ENCODE data around the gene ABCC8.

Gene ABCC8

DNA sequence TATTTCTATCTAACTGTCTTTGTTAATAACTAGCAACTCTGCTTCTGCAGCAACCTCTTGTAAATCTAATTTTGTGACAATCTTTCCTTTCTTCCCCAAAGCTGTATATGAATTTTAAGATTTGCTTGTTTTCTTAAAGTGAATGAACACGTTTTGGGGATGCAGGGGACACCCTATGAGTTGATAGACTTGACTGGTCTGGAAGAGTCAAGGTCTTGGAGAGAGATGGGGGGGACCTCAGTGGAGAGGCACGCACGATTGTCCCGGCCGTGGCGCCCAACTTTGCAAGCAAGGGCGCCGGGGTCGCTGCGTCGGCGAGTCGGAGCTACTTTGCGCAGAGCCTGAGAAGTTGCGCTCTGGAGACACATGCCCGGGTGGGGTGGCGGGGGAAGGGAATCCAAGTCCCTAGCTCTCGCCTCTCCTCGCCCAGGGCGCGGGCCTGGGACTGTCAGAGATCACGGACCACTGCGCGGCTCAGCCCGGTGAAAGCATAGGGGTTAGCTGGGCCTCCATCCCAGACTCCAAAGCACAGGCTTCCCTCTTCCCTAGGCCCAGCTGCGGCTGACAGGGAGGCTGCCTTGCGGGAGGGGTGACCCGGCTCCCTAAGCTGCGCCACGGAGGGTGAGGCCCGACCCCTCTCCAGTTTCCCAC lies 854 bp downstream of the ABCC8 start:
- no peak for DNase-seq (ENCODE audit: low read depth)
- no peak overlapping the region for H3K4me3 ChIP-seq (ENCODE audit: low read depth, low read length)

DNA sequence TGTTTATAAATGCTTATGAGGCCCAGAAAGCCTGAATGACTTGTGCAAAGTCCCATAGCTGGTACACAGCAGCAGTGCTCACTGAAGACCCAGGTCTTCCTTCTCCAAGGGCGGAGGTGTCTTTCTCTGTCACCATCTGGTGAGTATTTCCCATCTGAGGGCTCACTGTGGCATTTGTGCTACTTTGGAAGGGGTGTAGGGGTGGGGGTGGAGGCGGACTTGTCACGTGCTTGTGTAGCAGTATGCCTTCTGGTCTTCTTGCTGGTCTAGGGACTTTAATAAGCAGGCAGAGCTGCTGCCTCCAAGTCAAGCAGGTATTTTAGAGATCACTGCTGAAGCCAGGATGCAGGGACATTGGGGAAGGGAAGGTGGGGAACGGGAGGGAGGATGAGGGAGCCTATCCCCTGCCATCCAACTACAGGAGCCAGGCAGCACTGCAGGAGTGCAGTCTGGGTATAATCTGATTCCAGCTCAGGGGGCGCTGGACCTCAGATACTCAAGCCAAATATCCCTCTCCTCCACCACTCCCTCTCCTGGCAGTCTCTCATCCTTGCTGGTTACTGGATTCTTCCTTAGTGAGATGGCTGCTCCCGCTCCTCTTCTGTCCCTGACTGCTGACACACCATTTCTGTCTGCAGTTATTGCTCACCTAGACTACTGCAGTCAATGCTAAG lies 3.4 kb downstream of the ABCC8 start:
- TF ChIP-seq, protein P1, sequence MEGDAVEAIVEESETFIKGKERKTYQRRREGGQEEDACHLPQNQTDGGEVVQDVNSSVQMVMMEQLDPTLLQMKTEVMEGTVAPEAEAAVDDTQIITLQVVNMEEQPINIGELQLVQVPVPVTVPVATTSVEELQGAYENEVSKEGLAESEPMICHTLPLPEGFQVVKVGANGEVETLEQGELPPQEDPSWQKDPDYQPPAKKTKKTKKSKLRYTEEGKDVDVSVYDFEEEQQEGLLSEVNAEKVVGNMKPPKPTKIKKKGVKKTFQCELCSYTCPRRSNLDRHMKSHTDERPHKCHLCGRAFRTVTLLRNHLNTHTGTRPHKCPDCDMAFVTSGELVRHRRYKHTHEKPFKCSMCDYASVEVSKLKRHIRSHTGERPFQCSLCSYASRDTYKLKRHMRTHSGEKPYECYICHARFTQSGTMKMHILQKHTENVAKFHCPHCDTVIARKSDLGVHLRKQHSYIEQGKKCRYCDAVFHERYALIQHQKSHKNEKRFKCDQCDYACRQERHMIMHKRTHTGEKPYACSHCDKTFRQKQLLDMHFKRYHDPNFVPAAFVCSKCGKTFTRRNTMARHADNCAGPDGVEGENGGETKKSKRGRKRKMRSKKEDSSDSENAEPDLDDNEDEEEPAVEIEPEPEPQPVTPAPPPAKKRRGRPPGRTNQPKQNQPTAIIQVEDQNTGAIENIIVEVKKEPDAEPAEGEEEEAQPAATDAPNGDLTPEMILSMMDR (IDR thresholded peaks at IDR 0.05; ENCODE audit: low read depth, low read length, missing control alignments), result peak; percentile 4
- no peak for DNase-seq (ENCODE audit: low read depth)
- H3K4me3 ChIP-seq (ENCODE audit: low read depth, low read length), result no peak overlapping the region

More for the DNA sequence above, 854 bp downstream of the ABCC8 start:
- TF ChIP-seq, protein P1 (IDR thresholded peaks at IDR 0.05; ENCODE audit: low read depth, low read length, missing control alignments), result no peak

DNA sequence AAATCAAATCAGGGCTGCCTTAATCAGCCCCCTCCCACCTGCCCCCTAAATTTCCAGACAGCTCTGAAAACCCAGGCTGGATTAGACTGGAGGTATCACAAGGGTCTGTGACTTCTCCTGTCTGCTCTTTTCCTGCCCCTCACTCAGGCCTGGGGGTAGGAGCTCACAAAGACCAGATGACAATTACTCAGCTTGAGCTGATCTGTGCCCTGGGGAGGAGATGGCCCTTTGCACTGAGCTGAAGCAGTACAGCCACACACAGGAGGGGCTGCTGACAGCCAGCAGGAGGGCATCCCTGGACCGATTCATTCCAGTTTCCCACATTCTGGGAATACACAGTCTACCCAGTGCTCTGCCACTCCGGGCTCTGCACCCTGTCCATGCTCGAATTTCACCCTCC lies 4.2 kb downstream of the ABCC8 start:
- no peak for DNase-seq (ENCODE audit: low read depth)
- H3K4me3 ChIP-seq (ENCODE audit: low read depth, low read length), result no peak overlapping the region

DNA sequence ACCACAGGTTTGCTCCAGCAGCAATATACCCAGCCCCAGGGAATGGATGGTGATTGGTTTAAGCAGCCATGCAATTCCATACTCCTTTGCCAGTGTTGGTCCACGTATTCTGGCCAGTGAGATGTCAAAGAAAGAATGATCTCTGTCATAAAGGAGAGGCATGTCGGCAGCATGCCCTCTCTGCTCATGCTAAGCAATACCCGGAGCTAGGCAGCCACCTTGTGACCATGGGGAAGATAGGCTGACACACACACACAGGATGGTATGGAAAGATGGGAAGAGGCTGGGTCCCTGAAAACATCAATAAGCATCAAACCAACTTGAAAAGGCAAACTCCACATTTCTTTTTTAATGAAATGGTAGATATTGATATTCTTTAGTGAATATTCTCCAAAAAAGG lies 5.1 kb downstream of the ABCC8 start:
- no peak overlapping the region for H3K4me3 ChIP-seq (ENCODE audit: low read depth, low read length)
- no peak for DNase-seq (ENCODE audit: low read depth)
- TF ChIP-seq, protein P1 (IDR thresholded peaks at IDR 0.05; ENCODE audit: low read depth, low read length, missing control alignments), result no peak

More for the DNA sequence above, 4.2 kb downstream of the ABCC8 start:
- TF ChIP-seq, protein P1 (IDR thresholded peaks at IDR 0.05; ENCODE audit: low read depth, low read length, missing control alignments), result no peak

DNA sequence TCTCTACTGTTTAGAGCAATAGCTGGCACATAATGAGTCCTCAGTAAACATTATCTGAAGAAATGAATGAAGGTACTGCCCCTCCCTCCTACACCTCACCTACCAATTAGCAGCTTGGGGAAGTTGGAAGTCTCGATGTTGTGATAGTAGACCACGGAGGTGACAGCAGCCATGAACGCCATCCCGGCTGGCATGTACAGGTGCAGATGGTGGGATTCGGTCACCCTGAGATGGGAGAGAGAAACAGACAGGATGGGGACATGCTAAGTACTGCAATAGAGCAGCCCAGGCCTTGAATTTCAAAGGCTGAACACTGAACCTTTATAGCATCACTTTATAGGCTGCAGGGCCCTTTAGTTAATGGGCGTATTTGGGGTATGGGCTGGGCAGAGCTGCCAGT lies 6.6 kb downstream of the ABCC8 start:
- no peak overlapping the region for H3K4me3 ChIP-seq (ENCODE audit: low read depth, low read length)
- TF ChIP-seq, protein P1 (IDR thresholded peaks at IDR 0.05; ENCODE audit: low read depth, low read length, missing control alignments), result no peak
- DNase-seq (ENCODE audit: low read depth), result no peak

DNA sequence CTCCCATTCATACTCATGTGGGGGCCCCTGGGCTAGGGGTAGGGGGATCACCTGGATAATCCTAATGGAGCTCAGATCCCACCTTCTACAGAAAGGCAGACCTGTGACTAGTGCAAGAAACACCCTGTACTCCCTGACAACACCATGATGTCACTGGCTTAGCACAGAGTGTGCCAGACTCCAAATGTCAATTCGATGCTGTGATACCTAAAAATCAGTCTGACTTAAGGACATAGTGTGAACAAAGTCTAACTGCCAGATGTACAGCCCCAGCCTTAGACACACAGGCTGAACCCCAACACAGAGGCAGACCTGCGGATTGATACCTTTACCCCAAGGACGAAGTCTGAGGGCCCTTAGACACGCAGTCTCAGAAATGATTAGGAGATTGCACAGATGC lies 8.5 kb downstream of the ABCC8 start:
- no peak for DNase-seq (ENCODE audit: low read depth)
- H3K4me3 ChIP-seq (ENCODE audit: low read depth, low read length), result no peak overlapping the region
- TF ChIP-seq, protein P1 (IDR thresholded peaks at IDR 0.05; ENCODE audit: low read depth, low read length, missing control alignments), result no peak
